CD8-positive, alpha-beta memory T cell (primary cell): ENCODE measurements around the gene TMEM63C. TPM values are rescaled to one million over a fixed set of nuclear protein-coding genes. Genes with fewer than 3 reads are reported as not detected.

Experiments used
- CTCF ChIA-PET: fragments of 350-600 bp; sonication (Branson Sonifier 250); formaldehyde crosslinking; loops from one replicate; lab custom pipeline; 2021; ENCODE audit warnings: antibody characterized with exemption; lab: Charles Lee
- POLR2A ChIA-PET: fragments of 350-600 bp; sonication (Branson Sonifier 250); formaldehyde crosslinking; loops from one replicate; lab custom pipeline; 2021; ENCODE audit warnings: antibody characterized with exemption; lab: Charles Lee
- DNase-seq, 5 donors: peaks; one replicate each; pipeline versions ENCODE4 v3.0.0 to v3.0.0-alpha.2; 2020 to 2022; ENCODE audit warnings: mixed read lengths in 1 of 5
- H3K27ac ChIP-seq: one replicate; pipeline ENCODE4 v1.7.0; 2013; ENCODE audit warnings: low read depth, mild to moderate bottlenecking, low read length, moderate library complexity
- H3K27me3 ChIP-seq: 2 replicates; pipeline ENCODE4 v1.7.0; 2013; ENCODE audit warnings: low read length, mild to moderate bottlenecking; ENCODE audit not compliant: insufficient read depth, poor library complexity, severe bottlenecking
- H3K36me3 ChIP-seq: 2 replicates; pipeline ENCODE4 v1.7.0; 2013; ENCODE audit warnings: mild to moderate bottlenecking, low read length, moderate library complexity; ENCODE audit not compliant: insufficient read depth
- H3K4me1 ChIP-seq: 2 replicates; pipeline ENCODE4 v1.7.0; 2013; ENCODE audit warnings: mild to moderate bottlenecking, low read length, moderate library complexity; ENCODE audit not compliant: insufficient read depth
- H3K4me3 ChIP-seq: 2 replicates; pipeline ENCODE4 v1.7.0; 2013; ENCODE audit warnings: mild to moderate bottlenecking, low read length
- H3K9me3 ChIP-seq: 2 replicates; pipeline ENCODE4 v1.7.0; 2013; ENCODE audit warnings: mild to moderate bottlenecking, low read length
- H3K27ac Mint-ChIP-seq, 8 donors: one replicate each; pipeline ENCODE4 v1.8.0; 2020 to 2021; ENCODE audit warnings: mixed read lengths in 8 of 8, mild to moderate bottlenecking in 6 of 8, inconsistent platforms in 3 of 8, moderate library complexity in 3 of 8
- H3K27me3 Mint-ChIP-seq, 2 donors: one replicate each; pipeline ENCODE4 v1.8.0; 2020 to 2021; ENCODE audit warnings: mixed read lengths in 2 of 2, mild to moderate bottlenecking in 1 of 2, moderate library complexity in 1 of 2
- H3K36me3 Mint-ChIP-seq, 3 donors: one replicate each; pipeline ENCODE4 v1.8.0; 2020 to 2021; ENCODE audit warnings: mixed read lengths in 3 of 3, inconsistent platforms in 1 of 3, mild to moderate bottlenecking in 1 of 3
- H3K4me1 Mint-ChIP-seq, 3 donors: one replicate each; pipeline ENCODE4 v1.8.0; 2020 to 2021; ENCODE audit warnings: mixed read lengths in 3 of 3, inconsistent platforms in 1 of 3, mild to moderate bottlenecking in 1 of 3
- H3K4me3 Mint-ChIP-seq, 7 donors: one replicate each; pipeline ENCODE4 v1.8.0; 2020 to 2021; ENCODE audit warnings: mixed read lengths in 7 of 7, mild to moderate bottlenecking in 6 of 7, moderate library complexity in 4 of 7, inconsistent platforms in 2 of 7
- H3K9me3 Mint-ChIP-seq, 5 donors: one replicate each; pipeline ENCODE4 v1.8.0; 2020 to 2022; ENCODE audit warnings: mixed read lengths in 5 of 5, mild to moderate bottlenecking in 3 of 5, moderate library complexity in 2 of 5, inconsistent platforms in 1 of 5
- polyA plus RNA-seq: library from polyadenylated mRNA; unstranded; fragments of 300-500 nt; fragmentation: Illumina TruSeq; gene quantifications from one replicate; pipeline ENCODE4 v1.2.3, GENCODE V29; 2021
- total RNA-seq, 2 experiments: library from RNA; stranded (reverse); gene quantifications; one replicate each; pipeline ENCODE4 v1.2.3, GENCODE V29; 2021

TMEM63C gene
- total and polyA plus RNA-seq, 3 experiments from 2014 or later, result 0.28 to 0.68 (median 0.64) TPM

GRCh38 chr14:77141214-77142004 is 40.2 kb upstream of the TMEM63C start, which contains the start of gene ZDHHC22:
Gene ZDHHC22 (minus strand): TSS chr14:77141791. CDS start chr14:77139738, 2,053 bp downstream.
- DNase-seq, result no peak
- ChIA-PET POLR2A (interaction anchor here (0.5 kb wide), 1 partner anchor 65 kb away, joined by 3 read pairs; no protein-coding TSS in a partner anchor), CTCF (interaction anchor here (1.0 to 1.1 kb wide), 2 partner anchors 10 to 175 kb away, joined by 3 to 4 read pairs; no protein-coding TSS in a partner anchor)
- peak within 1 kb of the TSS in 2 of 8 donors; percentile 17 to 50 for H3K27ac Mint-ChIP-seq
- Histone ChIP-seq H3K9me3 (no peaks in the 10 kb centered on the region), H3K27ac (no peak within 1 kb of the TSS), H3K4me3 (no peak within 1 kb of the TSS), H3K36me3 (no peaks in the 10 kb centered on the region), H3K4me1 (no peaks in the 10 kb centered on the region), H3K27me3 (peaks cover 30% of the 10 kb centered on the region)
- H3K36me3 Mint-ChIP-seq, result no peaks in the 10 kb centered on the region
- H3K4me1 Mint-ChIP-seq, result peaks cover 13 to 29% (median 25%) of the 10 kb centered on the region in 3 donors
- H3K9me3 Mint-ChIP-seq, result peaks cover 0 to 2% (median 0%) of the 10 kb centered on the region in 5 donors
- H3K27me3 Mint-ChIP-seq, result peaks cover 69 to 83% of the 10 kb centered on the region in 2 donors
- H3K4me3 Mint-ChIP-seq, result peak within 1 kb of the TSS in 5 of 7 donors; percentile 57 to 71 (median 67)

- Mint-ChIP-seq H3K9me3 (peaks cover 0 to 2% (median 0%) of the 10 kb centered on the region in 5 donors), H3K4me1 (peaks cover 13 to 29% (median 25%) of the 10 kb centered on the region in 3 donors), H3K4me3 (peak overlapping the region in 5 of 7 donors; percentile 44 to 71 (median 62)), H3K36me3 (no peaks in the 10 kb centered on the region), H3K27ac (peak overlapping the region in 2 of 8 donors; percentile 17 to 50), H3K27me3 (peaks cover 72 to 83% of the 10 kb centered on the region in 2 donors)
- no peaks in the 10 kb centered on the region for H3K4me1 ChIP-seq
- no peak overlapping the region for H3K4me3 ChIP-seq
- H3K27ac ChIP-seq, result no peak overlapping the region
- H3K27me3 ChIP-seq, result peaks cover 30% of the 10 kb centered on the region
- H3K9me3 ChIP-seq, result no peaks in the 10 kb centered on the region
- ChIA-PET CTCF (interaction anchor here (1.0 to 1.1 kb wide), 2 partner anchors 9 to 174 kb away, joined by 3 to 4 read pairs; no protein-coding TSS in a partner anchor), POLR2A (no interaction called here)
- H3K36me3 ChIP-seq, result no peaks in the 10 kb centered on the region
- DNase-seq, result no peak
Measured at GRCh38 chr14:77142005-77142800, 39.4 kb upstream of the TMEM63C start.

- Histone ChIP-seq H3K27ac (no peak overlapping the region), H3K27me3 (peaks cover 30% of the 10 kb centered on the region), H3K9me3 (no peaks in the 10 kb centered on the region), H3K4me3 (no peak overlapping the region), H3K4me1 (no peaks in the 10 kb centered on the region), H3K36me3 (no peaks in the 10 kb centered on the region)
- ChIA-PET CTCF (interaction anchor here (1.1 kb wide), 1 partner anchor 8 kb away, joined by 4 read pairs; no protein-coding TSS in a partner anchor), POLR2A (no interaction called here)
- H3K27ac Mint-ChIP-seq, result no peak overlapping the region
- no peak overlapping the region for H3K4me3 Mint-ChIP-seq
- H3K36me3 Mint-ChIP-seq, result no peaks in the 10 kb centered on the region
- peaks cover 13 to 29% (median 25%) of the 10 kb centered on the region in 3 donors for H3K4me1 Mint-ChIP-seq
- peaks cover 0 to 2% (median 0%) of the 10 kb centered on the region in 5 donors for H3K9me3 Mint-ChIP-seq
- no peak for DNase-seq
- H3K27me3 Mint-ChIP-seq, result peaks cover 64 to 77% of the 10 kb centered on the region in 2 donors
Measured at GRCh38 chr14:77143071-77143470, 38.5 kb upstream of the TMEM63C start.

GRCh38 chr14:77144412-77145115 is 37.0 kb upstream of the TMEM63C start:
- Histone ChIP-seq H3K36me3 (no peaks in the 10 kb centered on the region), H3K27ac (no peak overlapping the region), H3K4me1 (no peaks in the 10 kb centered on the region), H3K4me3 (no peak overlapping the region), H3K27me3 (peaks cover 19% of the 10 kb centered on the region), H3K9me3 (no peaks in the 10 kb centered on the region)
- Mint-ChIP-seq H3K9me3 (no peaks in the 10 kb centered on the region), H3K36me3 (no peaks in the 10 kb centered on the region), H3K4me3 (no peak overlapping the region), H3K4me1 (peaks cover 7 to 19% (median 14%) of the 10 kb centered on the region in 3 donors), H3K27me3 (peaks cover 51 to 73% of the 10 kb centered on the region in 2 donors), H3K27ac (no peak overlapping the region)
- ChIA-PET CTCF (no interaction called here), POLR2A (no interaction called here)
- DNase-seq, result no peak

- H3K27me3 ChIP-seq, result peaks cover 11% of the 10 kb centered on the region
- CTCF ChIA-PET, result no interaction called here
Measured at GRCh38 chr14:77145975-77146740, 35.4 kb upstream of the TMEM63C start.

GRCh38 chr14:77148510-77149231 is 32.9 kb upstream of the TMEM63C start:
- CTCF ChIA-PET, result interaction anchor here (1.0 to 1.6 kb wide), 2 partner anchors 14 to 24 kb away, joined by 3 to 4 read pairs; no protein-coding TSS in a partner anchor
- H3K9me3 Mint-ChIP-seq, result no peaks in the 10 kb centered on the region

More at GRCh38 chr14:77145975-77146740, 35.4 kb upstream of the TMEM63C start:
- no peaks in the 10 kb centered on the region for H3K4me1 ChIP-seq
- Mint-ChIP-seq H3K9me3 (no peaks in the 10 kb centered on the region), H3K36me3 (no peaks in the 10 kb centered on the region), H3K4me3 (no peak overlapping the region), H3K4me1 (peaks cover 4 to 6% (median 6%) of the 10 kb centered on the region in 3 donors), H3K27ac (no peak overlapping the region), H3K27me3 (peaks cover 41 to 63% of the 10 kb centered on the region in 2 donors)
- no peak overlapping the region for H3K4me3 ChIP-seq
- no peak overlapping the region for H3K27ac ChIP-seq
- POLR2A ChIA-PET, result no interaction called here
- H3K36me3 ChIP-seq, result no peaks in the 10 kb centered on the region
- DNase-seq, result no peak
- no peaks in the 10 kb centered on the region for H3K9me3 ChIP-seq

More at GRCh38 chr14:77148510-77149231, 32.9 kb upstream of the TMEM63C start:
- no peaks in the 10 kb centered on the region for H3K27me3 ChIP-seq
- no peaks in the 10 kb centered on the region for H3K4me1 ChIP-seq
- H3K27ac ChIP-seq, result no peak overlapping the region
- Mint-ChIP-seq H3K4me3 (no peak overlapping the region), H3K36me3 (no peaks in the 10 kb centered on the region), H3K27me3 (peaks cover 26 to 62% of the 10 kb centered on the region in 2 donors), H3K27ac (no peak overlapping the region), H3K4me1 (no peaks in the 10 kb centered on the region)
- DNase-seq, result no peak
- H3K36me3 ChIP-seq, result no peaks in the 10 kb centered on the region
- no peak overlapping the region for H3K4me3 ChIP-seq
- POLR2A ChIA-PET, result no interaction called here
- no peaks in the 10 kb centered on the region for H3K9me3 ChIP-seq
